HG02973 (cell line): ENCODE results near the gene TAGLN2.

ENCODE experiments used
- ATAC-seq: cut with Tn5 transposase; IDR thresholded peaks from one replicate; pipeline ENCODE4 v1.9.1; 2021; ENCODE audit warnings: moderate library complexity; ENCODE audit not compliant: unreplicated experiment

TAGLN2 gene

GRCh38 chr1:159936273-159936904, 11.1 kb upstream of the TAGLN2 start:
- no peak for ATAC-seq

- ATAC-seq: no peak
Measured at GRCh38 chr1:159935719-159936272, 10.5 kb upstream of the TAGLN2 start.

- no peak for ATAC-seq
Measured at GRCh38 chr1:159935305-159935704, 10.0 kb upstream of the TAGLN2 start.

- ATAC-seq: no peak
Measured at GRCh38 chr1:159934136-159935039, 9.1 kb upstream of the TAGLN2 start.

- ATAC-seq: no peak
Measured at GRCh38 chr1:159933347-159933746, 8.0 kb upstream of the TAGLN2 start.

- ATAC-seq: no peak
Measured at GRCh38 chr1:159932296-159933285, 7.3 kb upstream of the TAGLN2 start.

- no peak for ATAC-seq
Measured at GRCh38 chr1:159931795-159932173, 6.5 kb upstream of the TAGLN2 start.

GRCh38 chr1:159931101-159931794, 5.9 kb upstream of the TAGLN2 start:
- ATAC-seq: no peak

GRCh38 chr1:159930634-159931033, 5.3 kb upstream of the TAGLN2 start:
- no peak for ATAC-seq

- no peak for ATAC-seq
Measured at GRCh38 chr1:159930216-159930615, 4.9 kb upstream of the TAGLN2 start.

- no peak for ATAC-seq
Measured at GRCh38 chr1:159929155-159930051, 4.1 kb upstream of the TAGLN2 start.

GRCh38 chr1:159928491-159929050, 3.3 kb upstream of the TAGLN2 start:
- no peak for ATAC-seq

- ATAC-seq: no peak
Measured at GRCh38 chr1:159927849-159928431, 2.6 kb upstream of the TAGLN2 start.

GRCh38 chr1:159927211-159927848, 2.0 kb upstream of the TAGLN2 start:
- ATAC-seq: no peak

- no peak for ATAC-seq
Measured at GRCh38 chr1:159925719-159926078, 392 bp upstream of the TAGLN2 start.

- no peak for ATAC-seq
Measured at GRCh38 chr1:159924025-159924790, 1.1 kb downstream of the TAGLN2 start.
